Bronchial epithelial cell (primary cell): Measurements from ENCODE around the gene AMPD1. TPM values are rescaled to one million over a fixed set of nuclear protein-coding genes. Genes with fewer than 3 reads are reported as not detected.

ENCODE experiments used
- DNase-seq: peaks from one replicate; pipeline ENCODE4 v3.0.0-alpha.2; 2010; ENCODE audit warnings: low read depth
- FAIRE-seq: peaks from 2 replicates; lab custom pipeline; 2011; peaks lifted over from hg19 to GRCh38; lab: Jason Lieb, UNC
- H3K27me3 ChIP-seq: 2 replicates; pipeline ENCODE4 v1.5.1; 2011; ENCODE audit warnings: low read length; ENCODE audit not compliant: control insufficient read depth, insufficient read depth
- H3K36me3 ChIP-seq: 2 replicates; pipeline ENCODE4 v1.5.1; 2011; ENCODE audit warnings: low read length; ENCODE audit not compliant: control insufficient read depth, insufficient read depth
- H3K4me3 ChIP-seq: 2 replicates; pipeline ENCODE4 v1.5.1; 2011; ENCODE audit warnings: mild to moderate bottlenecking, low read depth, low read length, control low read depth
- total RNA-seq: library from RNA; depleted of rRNA; stranded (reverse); fragments of >200 nt; gene quantifications from 2 replicates; pipeline ENCODE4 v1.2.1, GENCODE V29; 2014
- TF ChIP-seq, protein P1 (sequence below): IDR thresholded peaks from 2 replicates; pipeline ENCODE4 v1.5.1; 2011; ENCODE audit warnings: mild to moderate bottlenecking, moderate library complexity, low read length, control low read depth, inconsistent platforms; ENCODE audit not compliant: insufficient read depth, severe bottlenecking

AMPD1 gene
- total RNA-seq, result 0.13 TPM in 1 of 2 replicates, not detected in the other

DNA sequence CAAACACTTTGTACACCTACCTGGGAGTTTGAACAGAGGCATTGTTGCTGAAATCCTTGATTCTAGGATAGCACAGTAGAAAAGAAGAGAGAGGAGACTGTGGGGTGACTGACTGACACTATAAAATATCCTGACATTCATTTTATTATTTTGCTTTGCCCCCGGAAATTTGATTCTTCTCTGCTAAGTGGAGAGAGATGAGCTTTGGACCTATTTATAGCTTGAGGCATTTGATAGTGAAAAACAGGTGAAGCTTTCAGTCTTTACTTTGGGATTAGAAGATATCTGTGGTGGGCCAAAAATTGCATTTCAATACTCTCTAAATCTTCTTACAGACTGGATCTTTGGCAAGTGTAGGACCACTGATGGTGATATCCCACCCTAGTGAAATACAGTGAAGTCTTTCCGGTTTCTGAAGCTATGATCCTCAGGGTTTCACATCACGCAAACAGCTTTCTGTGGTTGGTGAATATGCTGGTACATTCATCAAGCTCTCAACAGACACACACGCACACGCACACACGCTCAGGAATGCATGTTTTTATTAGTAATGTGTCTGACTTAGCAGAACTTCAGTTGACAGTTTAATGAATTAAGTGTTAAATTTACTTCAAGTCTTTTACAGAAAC lies at the start of gene AMPD1:
Gene AMPD1 (minus strand): TSS at position 117 of the 629 bp plus-strand sequence. CDS start 75 bp downstream, at position 42.
- H3K27me3 ChIP-seq, result no peaks in the 10 kb centered on the region
- H3K36me3 ChIP-seq, result no peaks in the 10 kb centered on the region
- DNase-seq, result peak; percentile 56
- TF ChIP-seq, protein P1, sequence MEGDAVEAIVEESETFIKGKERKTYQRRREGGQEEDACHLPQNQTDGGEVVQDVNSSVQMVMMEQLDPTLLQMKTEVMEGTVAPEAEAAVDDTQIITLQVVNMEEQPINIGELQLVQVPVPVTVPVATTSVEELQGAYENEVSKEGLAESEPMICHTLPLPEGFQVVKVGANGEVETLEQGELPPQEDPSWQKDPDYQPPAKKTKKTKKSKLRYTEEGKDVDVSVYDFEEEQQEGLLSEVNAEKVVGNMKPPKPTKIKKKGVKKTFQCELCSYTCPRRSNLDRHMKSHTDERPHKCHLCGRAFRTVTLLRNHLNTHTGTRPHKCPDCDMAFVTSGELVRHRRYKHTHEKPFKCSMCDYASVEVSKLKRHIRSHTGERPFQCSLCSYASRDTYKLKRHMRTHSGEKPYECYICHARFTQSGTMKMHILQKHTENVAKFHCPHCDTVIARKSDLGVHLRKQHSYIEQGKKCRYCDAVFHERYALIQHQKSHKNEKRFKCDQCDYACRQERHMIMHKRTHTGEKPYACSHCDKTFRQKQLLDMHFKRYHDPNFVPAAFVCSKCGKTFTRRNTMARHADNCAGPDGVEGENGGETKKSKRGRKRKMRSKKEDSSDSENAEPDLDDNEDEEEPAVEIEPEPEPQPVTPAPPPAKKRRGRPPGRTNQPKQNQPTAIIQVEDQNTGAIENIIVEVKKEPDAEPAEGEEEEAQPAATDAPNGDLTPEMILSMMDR, result no peak
- no peak within 1 kb of the TSS for H3K4me3 ChIP-seq
- no peak for FAIRE-seq

DNA sequence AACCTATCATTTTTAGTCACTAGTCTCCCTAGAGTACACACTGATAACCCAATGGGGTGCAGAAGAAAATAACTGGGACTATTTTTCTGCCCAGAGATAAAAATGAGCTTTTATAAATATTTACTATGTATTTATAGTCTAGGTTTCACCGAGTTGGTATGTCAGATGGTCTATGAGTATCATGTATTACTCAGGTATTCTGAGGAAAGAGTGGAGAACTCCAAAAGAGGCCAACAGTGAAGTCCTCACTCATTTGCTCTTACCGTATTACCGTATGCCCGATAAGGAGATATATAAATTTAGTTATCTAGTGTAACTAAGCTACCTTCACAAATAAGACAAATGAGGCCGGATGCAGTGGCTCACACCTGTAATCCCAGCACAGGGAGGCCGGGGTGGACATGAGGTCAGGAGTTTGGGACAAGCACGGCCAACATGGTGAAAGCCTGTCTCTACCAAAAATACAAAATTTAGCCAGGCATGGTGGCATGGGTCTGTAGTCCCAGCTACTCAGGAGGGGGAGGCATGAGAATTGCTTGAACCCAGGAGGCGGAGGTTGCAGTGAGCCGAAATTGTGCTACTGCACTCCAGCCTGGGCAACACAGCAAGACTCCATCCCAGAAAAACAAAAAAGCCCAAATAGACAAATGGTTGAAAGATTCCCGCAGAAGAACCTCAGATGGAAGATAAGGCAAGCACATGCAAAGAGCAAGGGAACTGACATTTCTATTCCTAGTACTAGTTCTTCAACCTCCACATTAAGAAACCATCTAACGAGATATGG lies 46.8 kb upstream of the AMPD1 start:
- DNase-seq (no peak), FAIRE-seq (no peak)
- H3K27me3 ChIP-seq, result no peaks in the 10 kb centered on the region
- peaks cover 9% of the 10 kb centered on the region for H3K36me3 ChIP-seq
- no peak overlapping the region for H3K4me3 ChIP-seq
- TF ChIP-seq, protein P1, result no peak

DNA sequence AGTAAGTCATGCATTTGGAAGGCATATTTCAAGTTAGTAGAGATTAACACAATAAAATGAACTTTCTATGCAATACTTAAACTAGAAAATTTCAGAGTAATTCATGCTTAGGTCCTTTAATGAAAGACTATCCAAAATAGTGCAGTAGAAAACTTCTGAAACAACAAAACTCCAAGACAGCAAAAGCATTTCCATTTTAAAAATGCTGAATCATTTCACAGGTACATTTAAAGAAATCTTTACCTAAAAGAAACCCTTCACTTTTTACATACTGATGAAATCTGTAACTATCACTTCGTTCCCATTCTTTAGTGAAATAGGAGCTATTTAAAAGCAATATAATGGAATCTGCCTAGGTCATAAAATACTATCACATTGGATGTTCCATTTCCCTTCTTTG lies 45.0 kb upstream of the AMPD1 start:
- DNase-seq (no peak), FAIRE-seq (no peak)
- Histone ChIP-seq H3K36me3 (peaks cover 12% of the 10 kb centered on the region), H3K4me3 (no peak overlapping the region), H3K27me3 (no peaks in the 10 kb centered on the region)
- TF ChIP-seq, protein P1, result no peak

DNA sequence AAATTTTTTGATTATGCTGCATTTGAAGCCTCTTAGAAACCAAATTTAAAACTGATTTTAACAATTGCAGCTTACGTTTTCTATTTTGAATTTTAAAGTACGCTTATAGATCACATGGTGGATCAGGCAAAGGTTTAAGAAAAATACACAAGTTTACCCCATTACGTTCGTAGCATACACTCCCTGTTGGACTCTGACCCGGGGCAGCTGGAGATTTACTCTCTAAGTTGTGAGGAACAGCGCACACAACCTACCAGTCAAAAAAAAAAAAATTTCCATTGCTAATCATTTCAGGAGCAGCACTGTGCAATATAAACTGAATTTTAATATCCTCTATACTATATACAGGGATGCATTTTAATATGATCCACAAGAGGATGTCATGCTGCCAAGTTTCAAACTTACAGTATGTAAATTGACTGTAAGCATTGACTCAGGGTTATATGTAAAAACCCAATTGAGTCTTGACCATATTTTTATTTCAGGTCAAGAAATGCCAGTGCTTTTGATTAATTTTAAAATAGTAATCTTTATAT lies 42.0 kb upstream of the AMPD1 start:
- peaks cover 15% of the 10 kb centered on the region for H3K36me3 ChIP-seq
- no peak for FAIRE-seq

DNA sequence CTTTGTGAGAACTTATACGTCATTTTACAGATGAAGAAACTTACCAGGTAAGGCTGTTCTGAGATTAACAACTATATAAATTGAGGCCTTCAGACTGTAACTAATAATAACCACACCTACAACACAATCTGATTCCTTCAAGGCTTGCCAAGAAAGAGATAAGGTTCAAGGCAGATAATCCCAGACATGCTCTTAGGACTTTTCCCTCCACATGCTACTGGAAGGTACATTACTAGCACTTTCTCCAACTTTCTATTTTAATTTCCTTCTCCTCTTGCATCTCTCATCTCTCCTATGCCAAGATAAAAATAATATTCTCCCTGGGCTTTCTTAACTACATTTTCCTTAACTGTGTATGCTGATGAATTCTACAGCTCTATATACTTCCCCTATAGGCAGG lies 40.1 kb upstream of the AMPD1 start:
- Histone ChIP-seq H3K27me3 (no peaks in the 10 kb centered on the region), H3K4me3 (no peak overlapping the region), H3K36me3 (peaks cover 16% of the 10 kb centered on the region)
- DNase-seq, result no peak
- FAIRE-seq, result no peak
- TF ChIP-seq, protein P1, result no peak

More for the DNA sequence above, 42.0 kb upstream of the AMPD1 start:
- Histone ChIP-seq H3K27me3 (no peaks in the 10 kb centered on the region), H3K4me3 (no peak overlapping the region)
- TF ChIP-seq, protein P1, result no peak
- DNase-seq, result no peak
